ENCODE results near the gene BATF2. TPM values are rescaled to one million over a fixed set of nuclear protein-coding genes. Genes with fewer than 3 reads are reported as not detected.
"Not testable (repeated sequence)": the region's sequence is repeated elsewhere in the genome, so short reads cannot be mapped to it uniquely, and the experiment has no call there.

The BATF2 gene
- polyA plus RNA-seq (2013, experiment 1 of 2; ENCODE audit: insufficient read length): 0.44 TPM
- 0.07 TPM for polyA plus RNA-seq (2013, experiment 2 of 2; ENCODE audit: insufficient read length)

- DNase-seq: peak; percentile 74
These were observed at the start of gene BATF2 for GRCh38 chr11:64996710-64997380. Gene BATF2 (minus strand): TSS chr11:64996971. CDS start chr11:64996914, 57 bp downstream.

GRCh38 chr11:65045728-65046127 lies 49.0 kb upstream of the BATF2 start:
- DNase-seq: no peak

GRCh38 chr11:65045061-65045460 lies 48.3 kb upstream of the BATF2 start:
- DNase-seq: no peak

GRCh38 chr11:65043881-65044501 lies 47.2 kb upstream of the BATF2 start:
- DNase-seq: no peak

- DNase-seq: no peak
These were observed 46.1 kb upstream of the BATF2 start for GRCh38 chr11:65042891-65043290.

- peak; percentile 95 for DNase-seq
These were observed 44.3 kb upstream of the BATF2 start, which contains the start of gene SAC3D1 for GRCh38 chr11:65040847-65041622. Gene SAC3D1 (plus strand): TSS chr11:65041210. CDS start chr11:65041293, 83 bp downstream.

GRCh38 chr11:65040520-65040846 lies 43.7 kb upstream of the BATF2 start:
- DNase-seq: no peak

- DNase-seq: no peak
These were observed 40.2 kb upstream of the BATF2 start for GRCh38 chr11:65036931-65037330.

GRCh38 chr11:65035579-65035978 lies 38.8 kb upstream of the BATF2 start:
- no peak for DNase-seq

- DNase-seq: no peak
These were observed 37.7 kb upstream of the BATF2 start for GRCh38 chr11:65034423-65034822.

GRCh38 chr11:65032216-65032615 lies 35.4 kb upstream of the BATF2 start:
- DNase-seq: no peak

GRCh38 chr11:65027213-65028067 lies 30.7 kb upstream of the BATF2 start, which contains the start of gene SNX15:
Gene SNX15 (plus strand): TSS chr11:65027439. CDS start chr11:65027538, 99 bp downstream.
- peak; percentile 97 for DNase-seq

GRCh38 chr11:65026810-65027209 lies 30.0 kb upstream of the BATF2 start:
- DNase-seq: no peak

- not testable (repeated sequence) for DNase-seq
These were observed 26.7 kb upstream of the BATF2 start for GRCh38 chr11:65023502-65023901.

GRCh38 chr11:65021509-65021908 lies 24.7 kb upstream of the BATF2 start:
- DNase-seq: no peak

GRCh38 chr11:65021003-65021402 lies 24.2 kb upstream of the BATF2 start:
- no peak for DNase-seq

GRCh38 chr11:65019824-65020223 lies 23.1 kb upstream of the BATF2 start:
- no peak for DNase-seq

GRCh38 chr11:65017937-65018336 lies 21.2 kb upstream of the BATF2 start:
- no peak for DNase-seq

- no peak for DNase-seq
These were observed 19.9 kb upstream of the BATF2 start for GRCh38 chr11:65016705-65017104.

- no peak for DNase-seq
These were observed 18.0 kb upstream of the BATF2 start for GRCh38 chr11:65014726-65015227.

GRCh38 chr11:65013888-65014725 lies 17.3 kb upstream of the BATF2 start, which contains the start of gene ARL2:
Gene ARL2 (plus strand): TSS chr11:65014160. CDS start chr11:65014208, 48 bp downstream.
- DNase-seq: peak; percentile 90
